ENCODE results near the gene LYPD1. TPM values are rescaled to one million over a fixed set of nuclear protein-coding genes. Genes with fewer than 3 reads are reported as not detected.
A peak's percentile ranks its signal among the peaks of the same experiment; 100 is the strongest.

LYPD1 gene
- total and polyA plus RNA-seq, 2 of the 4 experiments (the other 2 are of a cell fraction) = 66.1 to 87.6 TPM

DNA sequence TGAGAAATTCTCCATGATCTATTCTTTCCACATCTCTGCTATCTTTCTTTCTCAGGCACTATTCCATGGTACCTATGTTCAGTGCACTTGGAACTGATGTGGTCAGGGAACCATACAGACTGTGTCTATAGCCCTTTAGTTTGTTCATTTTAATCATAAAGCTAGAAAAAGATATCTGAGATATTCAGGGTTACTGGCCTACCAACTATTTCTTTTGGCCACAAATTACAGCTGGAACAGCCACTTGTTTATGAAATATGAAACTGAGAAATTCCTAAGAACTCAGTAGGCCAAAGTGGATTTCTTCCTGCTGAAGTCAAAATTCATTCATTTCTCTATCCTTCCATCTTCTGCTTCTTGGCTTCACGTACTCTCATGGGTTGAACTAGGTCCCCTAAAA lies 22.8 kb upstream of the LYPD1 start:
- no TSS peak for BruUV-seq (replicated peaks)
- peak overlapping the region; percentile 1; the same call in 1 of the 2 replicates for H3K4ac ChIP-seq (ENCODE audit: low read depth, low read length)
- H4K5ac ChIP-seq (ENCODE audit: low read depth, low read length) = peak overlapping the region; percentile 73; the same call in 1 of the 2 replicates
- CTCF ChIA-PET = no interaction called here
- no peak overlapping the region for H4K91ac ChIP-seq (ENCODE audit: insufficient read depth, low read depth, low read length)
- dilution Hi-C loops (cut with HindIII; ENCODE audit: low sequenced_read_pairs, unreplicated experiment) (no loop called here), intact Hi-C loops (cut with micrococcal nuclease) (no loop called here), in situ Hi-C loops (cut with MboI; ENCODE audit: low sequenced_read_pairs) (no loop called here)
- H3K27me3 ChIP-seq (ENCODE audit: control insufficient read depth, insufficient read depth, low read length) = no peaks in the 10 kb centered on the region
- ATAC-seq (ENCODE audit: low read depth) (peak; percentile 18; the same call in 1 of the 2 replicates), DNase-seq (peak; percentile 57)
- peaks cover 11% of the 10 kb centered on the region for H3K9me1 ChIP-seq (ENCODE audit: insufficient read depth, low read length)
- H4K20me1 ChIP-seq (ENCODE audit: insufficient read depth, low read length) = no peaks in the 10 kb centered on the region
- H3K27ac ChIP-seq (ENCODE audit: insufficient read depth, low read length) = peak overlapping the region; percentile 44; the same call in 1 of the 2 replicates
- peak overlapping the region; percentile 82; the same call in 1 of the 2 replicates for H3K18ac ChIP-seq (ENCODE audit: low read depth, low read length)
- no peak overlapping the region for H3K56ac ChIP-seq (ENCODE audit: extremely low read depth, insufficient read depth, low read length)
- no peak overlapping the region for H2BK15ac ChIP-seq (ENCODE audit: low read depth, low read length)
- H3K79me1 ChIP-seq (ENCODE audit: low read depth in 1 of 2, low read length in 2 of 2) = peaks cover 0 to 16% of the 10 kb centered on the region in 2 experiments; a peak in 2 of 4 replicates
- no peak overlapping the region for H2AK5ac ChIP-seq (ENCODE audit: low read depth, low read length)
- H2BK120ac ChIP-seq (ENCODE audit: low read depth, low read length) = peak overlapping the region; percentile 8; the same call in 1 of the 2 replicates
- H2AK9ac ChIP-seq (replicated peaks; ENCODE audit: low read depth, low read length, poor library complexity) = no peak overlapping the region
- peaks cover 16% of the 10 kb centered on the region for H3K4me1 ChIP-seq (ENCODE audit: control insufficient read depth, insufficient read depth, low read length)
- H3K9ac ChIP-seq (ENCODE audit: low read depth, low read length) = no peak overlapping the region
- peak overlapping the region; percentile 74; the same call in 1 of the 2 replicates for H3K4me2 ChIP-seq (ENCODE audit: low read depth, low read length)
- no peak for TF ChIP-seq MXI1 (IDR thresholded peaks at IDR 0.05; ENCODE audit: borderline replicate concordance, low read depth, low read length)
- no peak for TF ChIP-seq NFE2L2 (IDR thresholded peaks at IDR 0.05; ENCODE audit: low read depth, low read length)
- TF ChIP-seq POLR2A (IDR thresholded peaks at IDR 0.05; ENCODE audit: low read depth, low read length) = no peak
- no peak for TF ChIP-seq FOS (IDR thresholded peaks at IDR 0.05; ENCODE audit: low read depth, low read length)
- TF ChIP-seq MAZ (IDR thresholded peaks at IDR 0.05; ENCODE audit: borderline replicate concordance, low read depth, low read length) = no peak
- TF ChIP-seq RFX5 (IDR thresholded peaks at IDR 0.05; ENCODE audit: low read depth, low read length) = no peak
- TF ChIP-seq BHLHE40 (IDR thresholded peaks at IDR 0.05; ENCODE audit: low read depth, low read length) = no peak
- TF ChIP-seq CHD1 (IDR thresholded peaks at IDR 0.05; ENCODE audit: low read depth, low read length) = no peak
- no peak for TF ChIP-seq SMC3 (IDR thresholded peaks at IDR 0.05; ENCODE audit: low read depth, low read length)
- TF ChIP-seq MAFK (IDR thresholded peaks at IDR 0.05; ENCODE audit: low read depth, low read length) = no peak
- TF ChIP-seq CEBPB (IDR thresholded peaks at IDR 0.05; ENCODE audit: low read depth, low read length) = no peak
- TF ChIP-seq, protein P1, sequence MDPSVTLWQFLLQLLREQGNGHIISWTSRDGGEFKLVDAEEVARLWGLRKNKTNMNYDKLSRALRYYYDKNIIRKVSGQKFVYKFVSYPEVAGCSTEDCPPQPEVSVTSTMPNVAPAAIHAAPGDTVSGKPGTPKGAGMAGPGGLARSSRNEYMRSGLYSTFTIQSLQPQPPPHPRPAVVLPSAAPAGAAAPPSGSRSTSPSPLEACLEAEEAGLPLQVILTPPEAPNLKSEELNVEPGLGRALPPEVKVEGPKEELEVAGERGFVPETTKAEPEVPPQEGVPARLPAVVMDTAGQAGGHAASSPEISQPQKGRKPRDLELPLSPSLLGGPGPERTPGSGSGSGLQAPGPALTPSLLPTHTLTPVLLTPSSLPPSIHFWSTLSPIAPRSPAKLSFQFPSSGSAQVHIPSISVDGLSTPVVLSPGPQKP (IDR thresholded peaks at IDR 0.05; ENCODE audit: borderline replicate concordance, low read depth, low read length) = no peak
- TF ChIP-seq, protein P2, sequence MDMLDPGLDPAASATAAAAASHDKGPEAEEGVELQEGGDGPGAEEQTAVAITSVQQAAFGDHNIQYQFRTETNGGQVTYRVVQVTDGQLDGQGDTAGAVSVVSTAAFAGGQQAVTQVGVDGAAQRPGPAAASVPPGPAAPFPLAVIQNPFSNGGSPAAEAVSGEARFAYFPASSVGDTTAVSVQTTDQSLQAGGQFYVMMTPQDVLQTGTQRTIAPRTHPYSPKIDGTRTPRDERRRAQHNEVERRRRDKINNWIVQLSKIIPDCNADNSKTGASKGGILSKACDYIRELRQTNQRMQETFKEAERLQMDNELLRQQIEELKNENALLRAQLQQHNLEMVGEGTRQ (IDR thresholded peaks at IDR 0.05; ENCODE audit: low read depth, low read length) = no peak
- POLR2A ChIA-PET (ENCODE audit: unreplicated experiment) = no interaction called here
- H4K8ac ChIP-seq (ENCODE audit: low read depth in 2 of 2, low read length in 2 of 2) = no peak overlapping the region; a peak in 1 of 4 replicates
- no CpG with 5 or more reads among the region's 1 CpG for WGBS, 2 experiments (ENCODE audit: extremely low coverage in 2 of 2, insufficient read length in 1 of 2)
- H3K23ac ChIP-seq (ENCODE audit: low read depth, low read length) = no peak overlapping the region
- no peak overlapping the region for H2BK20ac ChIP-seq (ENCODE audit: low read depth, low read length)
- no peak overlapping the region for H3K4me3 ChIP-seq (ENCODE audit: insufficient read depth, low read depth, low read length)
- H3K14ac ChIP-seq (replicated peaks; ENCODE audit: low read depth, low read length) = no peak overlapping the region
- no peaks in the 10 kb centered on the region for H3K9me3 ChIP-seq (ENCODE audit: control insufficient read depth, insufficient read depth, low read length)
- peak overlapping the region; percentile 48 for H2BK5ac ChIP-seq (ENCODE audit: low read depth, low read length, poor library complexity, severe bottlenecking)
- H2AFZ ChIP-seq (replicated peaks; ENCODE audit: low read length, poor library complexity) = no peak overlapping the region
- H3K36me3 ChIP-seq (ENCODE audit: control insufficient read depth, insufficient read depth, low read length) = peaks cover 3% of the 10 kb centered on the region; the same call in 1 of the 2 replicates

Data from IMR-90 (cell line).